GM12801 (cell line): Measurements from ENCODE around the gene ABCA2.

Source experiments
- CTCF ChIP-seq: IDR thresholded peaks from one replicate; pipeline ENCODE4 v1.5.1; 2011; ENCODE audit warnings: control low read depth; ENCODE audit not compliant: insufficient read length; ENCODE audit errors: extremely low read depth

ABCA2 gene

GRCh38 chr9:137020771-137021567 lies 7.1 kb downstream of the ABCA2 start:
- no peak for TF ChIP-seq CTCF

- TF ChIP-seq CTCF = no peak
Measured at GRCh38 chr9:137019891-137020683, 8.0 kb downstream of the ABCA2 start.

- TF ChIP-seq CTCF = no peak
Measured at GRCh38 chr9:137018761-137019559, 9.1 kb downstream of the ABCA2 start.

- TF ChIP-seq CTCF = no peak
Measured at GRCh38 chr9:137017791-137018497, 10.1 kb downstream of the ABCA2 start.

- TF ChIP-seq CTCF = no peak
Measured at GRCh38 chr9:137017071-137017470, 11.0 kb downstream of the ABCA2 start.

GRCh38 chr9:137016436-137016835 lies 11.6 kb downstream of the ABCA2 start:
- TF ChIP-seq CTCF = no peak
